Adrenal gland (tissue), 12 donors: Measurements from ENCODE around the gene PTGFRN. TPM values are rescaled to one million over a fixed set of nuclear protein-coding genes. Genes with fewer than 3 reads are reported as not detected.

Source experiments
- DNase-seq, 7 donors: peaks; one replicate each; pipeline ENCODE4 v3.0.0-alpha.2; 2019 to 2020
- H3K27ac ChIP-seq, 5 donors: fragments of 200-600 bp; sonication (generic) in 4 of 5; 1 replicate in 3 of 5; 2 replicates in 2 of 5; pipeline versions ENCODE4 v1.5.1 to v1.8.0; 2016 to 2020; ENCODE audit warnings: mild to moderate bottlenecking in 1 of 5
- H3K27me3 ChIP-seq: fragments of 200-600 bp; 2 replicates; pipeline ENCODE4 v1.8.0; 2021
- H3K36me3 ChIP-seq, 2 donors: fragments of 200-600 bp; replicated peaks in 1 of 2; 1 replicate in 1 of 2; 2 replicates in 1 of 2; pipeline versions ENCODE4 v1.5.1 to v1.8.0; 2018 to 2022
- H3K4me1 ChIP-seq, 2 donors: fragments of 200-600 bp; replicated peaks in 1 of 2; 1 replicate in 1 of 2; 2 replicates in 1 of 2; pipeline versions ENCODE4 v1.5.1 to v1.8.0; 2018 to 2021
- H3K4me3 ChIP-seq, 4 donors: fragments of 200-600 bp; sonication (generic) in 3 of 4; one replicate each; pipeline ENCODE4 v1.5.1; 2016 to 2018
- H3K9me3 ChIP-seq, 3 donors: fragments of 200-600 bp; sonication (generic) in 1 of 3; replicated peaks in 1 of 3; 1 replicate in 2 of 3; 2 replicates in 1 of 3; pipeline versions ENCODE4 v1.5.1 to v1.8.0; 2016 to 2021
- POLR2A ChIP-seq, 2 donors: fragments of 450-650 bp; IDR thresholded peaks; one replicate each; pipeline ENCODE4 v1.6.1; 2017; ENCODE audit warnings: antibody characterized with exemption in 2 of 2, mild to moderate bottlenecking in 2 of 2, moderate library complexity in 1 of 2
- WGBS, 4 donors: extraction: QIAGEN DNeasy Blood & Tissue Kit in 2 of 4; methylation state at CpG; one replicate each; pipeline versions ENCODE4 v1.1.5 to v1.1.7; 2013 to 2017; 5-methylcytosine and 5-hydroxymethylcytosine counted together
- intact Hi-C, 2 donors: fragments of 100-400 bp; cut with DNase I; formaldehyde crosslinking; loops; one replicate each; pipeline versions ENCODE4 v1.14.1 to v1.15.0; 2022 to 2023
- polyA plus RNA-seq, 3 donors: library from polyadenylated mRNA; stranded (reverse); fragments of 200-250 nt in 2 of 3; fragments of 350-450 nt in 1 of 3; fragmentation: Illumina TruSeq in 1 of 3; extraction: RNeasy Lipid Tissue Mini Kit (QIAGEN cat#74804) in 1 of 3; gene quantifications; one replicate each; pipeline ENCODE4 v1.2.3, GENCODE V29; 2013 to 2014
- total RNA-seq, 9 donors: library from RNA; depleted of rRNA in 4 of 9; stranded (reverse); fragments of >200 nt in 4 of 9; fragments of 120-200 nt in 1 of 9; fragmentation: NEBNext Ultra II Directional in 1 of 9; extraction: Animal tissue kit (Norgen Biotek cat#: 25700) in 1 of 9; gene quantifications; one replicate each; pipeline versions ENCODE4 v1.1.0 to v1.2.4, GENCODE V29; 2013 to 2023
- TF ChIP-seq, protein P1 (sequence below), 6 experiments: fragments of 450-650 bp in 4 of 6; fragments of 200-600 bp in 2 of 6; sonication (generic) in 1 of 6; IDR thresholded peaks; 1 replicate in 5 of 6; 2 replicates in 1 of 6; pipeline versions ENCODE4 v1.5.1 to v1.8.0; 2016 to 2021; ENCODE audit warnings: antibody characterized with exemption in 6 of 6, mild to moderate bottlenecking in 2 of 6, moderate library complexity in 1 of 6
- donor health status: healthy with polysubstance abuse.
- donor health status: Bipolar disorder and iron deficiency.
- donor health status: DM: yes; HTN: yes; CAD: no.
- donor health status: DM: no; HTN: no; CAD: no.
- donor health status: DM: no; HTN: no; CAD: no.
- donor health status: DM: yes; HTN: yes; CAD: no.

Gene PTGFRN
- total and polyA plus RNA-seq, 12 donors: 63.3 to 173 (median 67.4) TPM

DNA sequence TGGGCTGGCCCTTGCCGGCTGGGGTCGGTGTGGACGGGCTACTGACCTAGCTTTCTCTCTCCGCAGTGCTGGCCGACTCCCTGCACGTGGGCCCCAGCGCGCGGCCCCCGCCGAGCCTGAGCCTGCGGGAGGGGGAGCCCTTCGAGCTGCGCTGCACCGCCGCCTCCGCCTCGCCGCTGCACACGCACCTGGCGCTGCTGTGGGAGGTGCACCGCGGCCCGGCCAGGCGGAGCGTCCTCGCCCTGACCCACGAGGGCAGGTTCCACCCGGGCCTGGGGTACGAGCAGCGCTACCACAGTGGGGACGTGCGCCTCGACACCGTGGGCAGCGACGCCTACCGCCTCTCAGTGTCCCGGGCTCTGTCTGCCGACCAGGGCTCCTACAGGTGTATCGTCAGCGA lies 34.9 kb downstream of the PTGFRN start:
- TF ChIP-seq, protein P1, sequence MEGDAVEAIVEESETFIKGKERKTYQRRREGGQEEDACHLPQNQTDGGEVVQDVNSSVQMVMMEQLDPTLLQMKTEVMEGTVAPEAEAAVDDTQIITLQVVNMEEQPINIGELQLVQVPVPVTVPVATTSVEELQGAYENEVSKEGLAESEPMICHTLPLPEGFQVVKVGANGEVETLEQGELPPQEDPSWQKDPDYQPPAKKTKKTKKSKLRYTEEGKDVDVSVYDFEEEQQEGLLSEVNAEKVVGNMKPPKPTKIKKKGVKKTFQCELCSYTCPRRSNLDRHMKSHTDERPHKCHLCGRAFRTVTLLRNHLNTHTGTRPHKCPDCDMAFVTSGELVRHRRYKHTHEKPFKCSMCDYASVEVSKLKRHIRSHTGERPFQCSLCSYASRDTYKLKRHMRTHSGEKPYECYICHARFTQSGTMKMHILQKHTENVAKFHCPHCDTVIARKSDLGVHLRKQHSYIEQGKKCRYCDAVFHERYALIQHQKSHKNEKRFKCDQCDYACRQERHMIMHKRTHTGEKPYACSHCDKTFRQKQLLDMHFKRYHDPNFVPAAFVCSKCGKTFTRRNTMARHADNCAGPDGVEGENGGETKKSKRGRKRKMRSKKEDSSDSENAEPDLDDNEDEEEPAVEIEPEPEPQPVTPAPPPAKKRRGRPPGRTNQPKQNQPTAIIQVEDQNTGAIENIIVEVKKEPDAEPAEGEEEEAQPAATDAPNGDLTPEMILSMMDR (IDR thresholded peaks at IDR 0.05): no peak
- TF ChIP-seq POLR2A (IDR thresholded peaks at IDR 0.05): no peak
- no peak for DNase-seq
- intact Hi-C loops: no loop called here
- H3K27me3 ChIP-seq: no peaks in the 10 kb centered on the region
- H3K4me1 ChIP-seq: peaks cover 13 to 37% of the 10 kb centered on the region in 2 donors
- no peak overlapping the region for H3K4me3 ChIP-seq
- no peaks in the 10 kb centered on the region for H3K9me3 ChIP-seq
- 92 to 94% (median 93%) methylated on average over 12 to 42 of the region's 42 CpGs for WGBS, 4 donors
- peaks cover 0 to 6% of the 10 kb centered on the region in 2 donors for H3K36me3 ChIP-seq
- H3K27ac ChIP-seq: peak overlapping the region in 1 of 5 donors; percentile 28

DNA sequence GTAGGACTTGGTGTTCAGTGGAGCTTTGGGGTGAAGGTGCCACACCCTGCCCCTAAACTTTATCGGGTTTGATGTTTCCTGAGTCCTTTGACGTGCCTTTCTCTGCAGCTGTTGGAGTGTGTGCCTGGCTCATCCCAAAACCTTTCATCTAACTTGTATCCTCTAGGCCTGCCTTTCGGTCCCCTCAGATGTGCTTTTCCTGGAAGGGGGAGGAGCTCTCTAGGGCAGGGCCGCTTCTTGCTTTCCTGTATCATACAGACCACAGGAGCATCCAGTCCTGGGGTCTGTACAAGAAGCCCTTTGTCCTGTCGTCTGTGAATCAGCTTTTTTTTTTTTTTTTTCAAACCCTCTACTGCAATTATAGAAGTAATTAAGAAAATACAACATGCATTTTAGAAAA lies 35.7 kb downstream of the PTGFRN start:
- Histone ChIP-seq H3K4me3 (no peak overlapping the region), H3K27ac (peak overlapping the region in 2 of 5 donors; percentile 10 to 28), H3K27me3 (no peaks in the 10 kb centered on the region), H3K9me3 (no peaks in the 10 kb centered on the region), H3K36me3 (peaks cover 0 to 6% of the 10 kb centered on the region in 2 donors), H3K4me1 (peaks cover 20 to 45% of the 10 kb centered on the region in 2 donors)
- no peak for DNase-seq
- 68 to 80% (median 80%) methylated on average over 5 of the region's 5 CpGs for WGBS, 4 donors
- intact Hi-C loops: no loop called here
- TF ChIP-seq, protein P1 (IDR thresholded peaks at IDR 0.05): no peak
- no peak for TF ChIP-seq POLR2A (IDR thresholded peaks at IDR 0.05)

DNA sequence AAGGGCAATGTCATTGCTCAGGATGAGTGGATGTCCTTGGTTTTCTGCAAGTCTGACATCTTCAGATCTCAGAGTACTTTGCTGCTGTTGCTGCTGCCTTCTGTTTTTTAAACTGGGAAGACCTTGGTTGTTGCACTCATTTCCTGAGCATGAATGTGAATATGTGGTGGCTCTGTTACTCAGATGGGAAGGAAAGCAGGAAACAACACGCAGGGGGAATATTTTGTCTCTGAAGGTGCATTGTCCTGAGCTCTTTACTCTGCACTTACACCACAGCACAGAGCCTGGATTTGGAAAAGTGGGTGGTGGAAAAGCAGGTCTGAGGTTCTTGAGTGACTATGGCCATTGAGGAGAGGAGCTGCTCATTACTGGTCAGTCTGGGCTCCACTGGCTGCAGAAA lies 36.3 kb downstream of the PTGFRN start:
- peak overlapping the region in 3 of 5 donors; percentile 10 to 54 (median 28) for H3K27ac ChIP-seq
- 13 to 44% (median 35%) methylated on average over 1 of the region's 1 CpG for WGBS, 4 donors
- H3K27me3 ChIP-seq: no peaks in the 10 kb centered on the region
- peaks cover 0 to 6% of the 10 kb centered on the region in 2 donors for H3K36me3 ChIP-seq
- intact Hi-C loops: no loop called here
- no peak overlapping the region for H3K4me3 ChIP-seq
- no peaks in the 10 kb centered on the region for H3K9me3 ChIP-seq
- TF ChIP-seq, protein P1 (IDR thresholded peaks at IDR 0.05): no peak
- TF ChIP-seq POLR2A (IDR thresholded peaks at IDR 0.05): no peak
- H3K4me1 ChIP-seq: peaks cover 24 to 49% of the 10 kb centered on the region in 2 donors
- DNase-seq: no peak

DNA sequence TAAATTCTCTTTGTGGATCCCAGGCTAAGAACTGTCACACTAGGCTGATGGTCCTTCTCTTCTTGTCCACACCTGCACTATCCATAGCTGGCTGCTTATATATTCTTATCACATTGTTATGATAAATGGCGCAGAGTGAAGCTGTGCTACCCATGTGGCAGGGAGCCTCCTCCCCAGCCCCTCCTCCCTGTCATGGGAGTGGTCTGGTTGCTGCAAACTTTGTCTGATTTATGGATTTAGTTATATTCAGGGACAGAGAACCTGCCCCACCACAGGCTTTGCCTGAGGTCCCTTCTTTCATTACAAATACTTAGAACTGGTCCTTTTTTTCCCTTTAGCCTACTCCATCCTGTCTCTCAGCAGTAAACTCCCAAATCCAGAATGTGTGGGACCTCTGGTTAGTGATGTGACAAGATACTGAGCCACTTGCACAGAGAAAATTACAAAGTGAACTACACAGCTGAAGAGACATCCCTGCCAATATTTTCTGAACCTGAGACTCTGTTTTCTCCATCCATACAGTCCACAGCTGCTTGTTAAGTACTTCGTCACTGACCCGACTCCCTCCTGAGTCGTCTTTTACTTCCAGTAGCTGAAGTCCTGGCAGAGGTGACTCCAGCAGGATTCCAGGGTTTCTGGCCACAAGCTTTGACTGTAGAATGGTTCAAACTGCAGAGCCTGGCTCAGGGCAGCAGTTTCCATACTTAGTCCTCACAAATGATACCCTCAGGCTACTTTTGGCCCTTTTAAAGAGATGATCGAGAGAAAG lies 37.6 kb downstream of the PTGFRN start:
- no peak for DNase-seq
- intact Hi-C loops: no loop called here
- Histone ChIP-seq H3K27me3 (no peaks in the 10 kb centered on the region), H3K4me3 (no peak overlapping the region), H3K27ac (peak overlapping the region in 2 of 5 donors; percentile 11 to 37), H3K4me1 (peaks cover 28 to 59% of the 10 kb centered on the region in 2 donors), H3K36me3 (peaks cover 0 to 6% of the 10 kb centered on the region in 2 donors), H3K9me3 (no peaks in the 10 kb centered on the region)
- WGBS, 4 donors: 60 to 83% (median 62%) methylated on average over 4 to 5 of the region's 5 CpGs
- TF ChIP-seq POLR2A (IDR thresholded peaks at IDR 0.05): no peak
- TF ChIP-seq, protein P1 (IDR thresholded peaks at IDR 0.05): no peak
